LHCN-M2 (cell line): ENCODE data around the gene PDZD4. TPM values are rescaled to one million over a fixed set of nuclear protein-coding genes. Genes with fewer than 3 reads are reported as not detected.
A peak's percentile ranks its signal among the peaks of the same experiment; 100 is the strongest.

Source experiments
- DNase-seq: peaks from one replicate; pipeline ENCODE4 v3.0.0-alpha.2; 2012; ENCODE audit warnings: low read depth
- total RNA-seq: library from RNA; depleted of rRNA; stranded (reverse); fragments of >200 nt; gene quantifications from 2 replicates; pipeline ENCODE4 v1.2.3, GENCODE V29; 2014

PDZD4 gene
- total RNA-seq, 1 experiment from 2014 or later: 1.2 TPM

- DNase-seq: no peak
Observed at GRCh38 chrX:153867671-153868070, 37.3 kb upstream of the PDZD4 start.

- DNase-seq: no peak
Observed at GRCh38 chrX:153867139-153867538, 36.8 kb upstream of the PDZD4 start.

DNA sequence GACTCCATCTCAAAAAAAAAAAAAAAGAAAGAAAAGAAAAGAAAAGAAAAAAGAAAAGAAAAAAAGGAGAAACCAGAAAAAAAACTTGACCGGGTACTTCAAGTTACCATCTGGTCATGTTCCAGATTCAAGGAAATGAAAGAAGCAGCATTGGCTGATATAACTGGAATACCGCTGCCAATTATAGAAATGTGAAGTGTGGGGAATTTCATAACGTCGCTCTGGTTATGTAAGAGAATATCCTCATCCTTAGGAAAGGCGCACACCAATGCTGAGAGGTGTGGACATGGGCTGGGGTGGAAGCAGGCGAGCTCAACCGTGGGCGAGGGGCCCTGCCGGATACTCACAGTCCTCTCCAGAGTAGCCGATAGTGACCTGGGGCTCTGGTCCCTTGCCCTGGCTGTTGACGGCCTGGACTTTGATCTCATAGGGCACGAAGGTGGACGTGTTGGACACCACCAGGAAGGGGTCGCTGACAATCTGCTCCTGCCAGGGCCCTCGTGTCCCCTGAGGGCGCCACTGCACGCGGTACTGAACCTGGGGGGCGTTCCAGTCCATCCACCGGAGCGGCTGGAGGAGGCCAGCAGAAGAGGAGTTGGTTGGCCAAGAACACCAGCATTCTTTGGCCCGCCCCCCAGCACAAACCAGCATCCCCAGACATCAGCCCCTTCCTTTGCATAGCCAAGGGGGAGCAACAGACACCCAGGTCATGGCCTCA, 36.1 kb upstream of the PDZD4 start:
- no peak for DNase-seq

DNA sequence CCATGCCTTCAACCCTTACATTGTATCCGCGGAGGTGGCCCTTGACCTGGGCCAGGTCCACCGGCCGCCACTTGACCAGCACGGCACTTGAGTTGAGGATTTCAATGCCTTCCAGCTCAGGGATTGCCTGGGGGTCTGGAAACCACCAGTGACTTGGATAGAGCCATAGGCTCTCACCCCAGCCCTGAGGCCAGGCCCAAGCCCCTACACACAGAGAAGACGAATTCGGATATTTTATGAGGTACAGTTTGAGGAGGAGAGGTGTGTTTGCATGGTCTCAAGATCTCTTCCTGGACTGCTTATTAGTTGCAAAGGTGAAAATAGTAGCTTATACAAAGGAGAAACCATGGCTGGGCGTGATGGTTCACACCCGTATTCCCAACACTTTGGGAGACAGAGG, 35.3 kb upstream of the PDZD4 start:
- no peak for DNase-seq

DNA sequence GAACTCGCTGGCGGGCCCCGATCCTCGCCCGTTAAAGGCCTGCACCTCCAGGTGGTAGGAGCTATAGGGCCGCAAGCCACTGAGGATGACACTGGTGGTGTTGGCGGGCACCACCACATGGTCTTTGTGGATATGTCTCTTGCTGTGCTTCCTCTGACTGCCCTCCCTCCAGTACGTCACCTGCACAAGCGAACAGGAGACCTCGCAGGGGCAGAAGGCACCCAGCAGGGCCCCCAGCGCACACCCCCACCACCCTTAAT, 34.9 kb upstream of the PDZD4 start:
- no peak for DNase-seq

DNA sequence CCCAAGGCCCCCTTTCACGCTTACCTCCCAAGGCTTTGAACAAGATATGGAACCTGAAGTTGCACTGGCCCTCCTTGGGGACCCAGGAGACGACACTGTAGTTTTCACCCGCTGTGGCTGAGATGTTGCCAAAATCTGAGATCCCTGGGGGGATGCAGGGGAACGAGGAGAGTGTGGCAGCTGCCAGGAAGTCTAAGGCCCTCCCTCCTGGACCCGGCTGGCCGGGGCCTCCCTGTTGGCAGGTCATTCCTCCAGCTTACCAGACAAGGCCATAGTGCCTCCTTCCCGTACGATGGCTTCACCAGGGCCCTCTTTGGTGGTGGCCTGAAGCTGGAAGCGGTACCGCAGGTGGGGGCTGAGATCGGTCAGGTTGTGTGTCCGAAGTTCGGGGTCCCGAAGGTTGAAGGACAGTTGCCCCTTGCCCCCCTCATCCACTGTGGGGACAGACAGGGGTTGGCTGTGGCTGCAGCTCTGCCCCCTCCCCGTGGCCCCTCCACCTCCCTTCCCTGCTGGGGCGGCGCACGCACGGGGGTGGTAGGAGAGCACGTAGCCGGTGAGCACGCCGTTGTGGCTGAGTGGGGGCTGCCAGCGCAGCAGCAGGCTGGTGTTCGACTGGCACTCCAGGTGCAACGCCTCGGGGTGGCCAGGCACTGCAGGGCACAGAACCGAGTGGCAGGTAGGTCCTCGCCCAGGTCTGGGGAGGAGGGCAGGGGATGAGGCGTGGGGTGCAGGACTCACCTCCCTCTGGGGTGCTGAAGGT, 34.4 kb upstream of the PDZD4 start:
- no peak for DNase-seq

DNA sequence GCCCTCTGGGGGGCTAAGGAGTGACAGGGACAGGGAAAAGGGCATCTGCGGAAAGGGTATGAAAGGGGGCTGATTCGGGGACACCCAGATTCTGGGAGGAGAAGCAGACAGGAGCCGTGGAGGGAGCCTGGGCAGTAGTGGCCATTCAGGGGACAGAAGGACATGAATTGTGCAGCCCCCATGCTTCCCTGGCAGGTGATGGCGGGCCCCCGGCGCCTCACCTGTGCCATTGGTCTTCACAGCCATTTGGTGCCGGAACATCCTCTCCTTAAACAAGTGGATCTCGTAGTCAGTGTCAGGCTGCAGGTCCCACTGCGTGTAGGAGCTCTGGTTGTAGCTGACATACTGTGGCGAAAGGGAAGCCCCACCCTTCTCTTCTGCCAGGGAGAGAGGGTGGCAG, 33.8 kb upstream of the PDZD4 start:
- no peak for DNase-seq

DNA sequence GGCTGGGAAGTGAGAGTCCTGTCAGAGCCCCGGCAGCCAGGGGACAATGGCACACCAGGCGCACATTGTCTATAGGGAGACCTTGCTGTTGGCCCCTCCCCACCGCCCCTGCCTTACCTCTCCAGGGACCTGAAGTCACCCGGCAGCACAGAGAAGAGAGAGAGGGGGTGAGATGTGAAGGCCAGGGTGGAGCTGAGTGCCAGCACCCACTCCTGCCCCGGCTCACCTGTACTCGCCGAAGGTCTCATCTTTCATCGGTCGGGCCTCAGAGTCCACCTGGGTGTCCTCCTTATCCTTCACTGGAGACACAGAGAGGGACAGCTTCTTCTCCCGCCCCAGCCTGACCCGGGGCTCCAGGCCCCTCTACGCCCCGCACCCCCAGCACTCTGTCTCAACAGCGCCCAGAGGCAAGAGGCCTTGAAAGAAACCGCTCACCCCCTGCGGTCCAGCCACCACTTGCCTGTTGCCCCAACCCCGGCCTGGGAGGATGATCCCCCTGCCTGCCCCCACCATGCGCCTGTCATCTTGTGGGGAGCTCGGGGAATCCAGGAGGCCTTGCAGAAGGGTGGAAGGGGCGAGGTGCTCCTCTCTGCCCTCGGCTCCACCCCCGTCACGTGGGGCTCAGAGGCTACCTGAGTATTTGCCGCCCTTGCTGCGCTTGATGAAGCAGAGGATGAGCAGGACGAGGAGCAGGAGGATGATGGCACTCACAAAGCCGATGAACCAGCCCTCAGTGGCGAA, 33.1 kb upstream of the PDZD4 start:
- DNase-seq: no peak

- DNase-seq: no peak
Observed at GRCh38 chrX:153862369-153863250, 32.3 kb upstream of the PDZD4 start.

GRCh38 chrX:153861733-153862310, 31.5 kb upstream of the PDZD4 start:
- DNase-seq: no peak

- no peak for DNase-seq
Observed at GRCh38 chrX:153861151-153861550, 30.8 kb upstream of the PDZD4 start.

- DNase-seq: no peak
Observed at GRCh38 chrX:153857348-153857903, 27.1 kb upstream of the PDZD4 start.

DNA sequence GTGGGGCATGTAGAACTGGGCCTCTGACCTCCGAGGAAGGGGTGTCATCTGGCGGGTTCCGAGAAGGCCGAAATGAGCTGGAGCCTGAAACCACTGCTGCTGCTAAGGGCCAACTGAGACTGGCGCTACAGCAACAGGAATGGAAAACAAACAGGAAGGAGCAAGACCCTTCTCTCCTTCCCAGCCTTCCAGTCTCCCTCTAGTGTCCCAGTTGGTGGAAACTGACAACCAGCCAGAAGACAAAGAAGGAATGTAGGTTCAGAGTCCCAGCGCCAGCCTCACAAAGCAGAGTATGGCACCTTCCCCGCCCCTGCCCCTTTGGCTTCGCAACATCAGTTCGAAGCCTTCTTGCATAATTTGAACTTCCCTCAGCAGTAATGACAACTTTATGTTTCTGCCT, 24.4 kb upstream of the PDZD4 start:
- DNase-seq: no peak

GRCh38 chrX:153853902-153854267, 23.5 kb upstream of the PDZD4 start:
- no peak for DNase-seq

GRCh38 chrX:153853180-153853901, 23.0 kb upstream of the PDZD4 start:
- no peak for DNase-seq

DNA sequence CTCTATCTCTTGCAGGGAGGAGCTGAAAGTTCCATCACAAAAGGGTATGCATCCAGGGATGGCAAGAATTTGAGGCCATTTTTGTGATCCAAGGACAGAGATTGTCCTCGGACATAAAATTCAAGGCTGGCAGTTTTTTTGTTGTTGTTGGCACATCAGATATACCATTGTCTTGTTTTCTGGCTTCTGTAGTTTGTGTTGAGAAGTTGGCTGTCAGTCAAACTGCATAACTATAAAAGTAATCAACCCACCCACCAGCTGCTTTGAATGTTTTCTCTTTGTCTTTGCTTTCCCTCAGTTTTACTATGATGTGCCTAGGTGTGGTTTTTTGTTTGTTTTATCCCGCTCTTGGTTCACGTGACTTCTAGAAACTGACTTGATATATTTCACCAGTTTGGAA, 21.6 kb upstream of the PDZD4 start:
- DNase-seq: no peak

DNA sequence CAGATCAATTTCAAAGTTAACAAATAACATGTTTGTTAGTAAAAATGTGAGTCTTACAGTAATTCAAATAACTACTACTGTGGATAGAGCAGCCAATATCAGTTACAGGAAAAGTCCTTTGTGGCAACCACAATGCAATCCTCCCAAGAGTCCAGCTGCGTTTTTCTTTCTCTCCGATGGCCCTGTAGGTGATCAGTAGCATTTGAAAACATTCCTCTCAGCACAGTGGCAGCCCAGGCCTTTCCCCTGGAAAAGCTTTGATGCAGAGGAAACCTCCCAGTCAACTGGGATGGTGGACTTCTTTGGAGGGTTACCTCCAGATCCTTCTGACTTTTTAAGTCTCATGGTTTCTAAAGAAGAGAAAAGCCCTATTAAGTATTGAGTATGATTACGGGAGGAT, 18.0 kb upstream of the PDZD4 start:
- DNase-seq: no peak

- peak; percentile 5 for DNase-seq
Observed at GRCh38 chrX:153845842-153846241, 15.5 kb upstream of the PDZD4 start.

DNA sequence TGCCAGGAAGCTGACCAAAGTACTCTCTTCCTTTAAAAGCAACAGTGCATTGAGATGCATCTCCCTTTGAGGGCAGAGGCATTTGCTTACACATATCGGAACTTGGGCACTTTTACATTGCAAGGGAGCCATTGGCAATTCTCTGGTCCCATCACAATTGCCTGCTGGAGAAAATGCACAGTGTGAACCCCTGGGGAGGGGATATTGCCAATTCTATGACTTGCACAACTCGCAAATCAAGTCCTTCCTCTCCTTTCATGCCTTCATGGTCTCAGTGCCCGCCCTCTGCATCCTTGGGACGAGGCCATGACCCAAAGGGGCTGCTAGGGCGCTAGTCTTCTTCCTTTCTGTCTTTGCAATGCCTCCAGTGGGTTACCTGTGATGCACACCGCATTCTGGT, 14.9 kb upstream of the PDZD4 start:
- DNase-seq: no peak

DNA sequence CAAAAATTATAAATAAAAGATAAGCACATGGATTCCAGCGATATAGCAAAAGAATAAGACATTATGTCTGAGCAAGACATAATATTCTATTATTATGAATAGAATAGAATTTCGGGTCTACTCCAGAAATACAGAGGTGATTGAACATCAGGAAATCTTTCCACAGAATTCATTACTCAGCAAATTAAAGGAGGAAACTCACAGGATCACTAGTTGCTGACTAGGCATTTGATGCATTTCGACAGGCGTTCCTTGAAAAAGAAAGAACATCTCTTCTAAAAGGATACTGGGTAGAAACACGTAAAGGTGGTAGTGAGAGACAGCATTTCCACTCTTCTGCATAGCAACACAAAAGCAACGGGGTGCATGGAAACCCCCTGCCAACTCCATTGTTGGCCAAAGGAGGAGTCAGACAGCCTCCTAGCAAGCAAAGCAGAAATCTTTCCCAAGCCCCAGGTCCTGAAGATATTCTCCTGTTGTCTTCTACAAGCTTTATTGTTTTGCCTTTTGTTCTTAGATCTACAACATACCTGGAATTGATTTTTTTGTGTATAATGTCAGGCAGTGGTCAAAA, 14.3 kb upstream of the PDZD4 start:
- DNase-seq: no peak
